ENCODE measurements around the gene OLFM1. TPM values are rescaled to one million over a fixed set of nuclear protein-coding genes. Genes with fewer than 3 reads are reported as not detected.
A peak's percentile ranks its signal among the peaks of the same experiment; 100 is the strongest.

Gene OLFM1
- total RNA-seq, 4 donors from 2014 or later, result 13.5 to 32.8 (median 25.6) TPM

DNA sequence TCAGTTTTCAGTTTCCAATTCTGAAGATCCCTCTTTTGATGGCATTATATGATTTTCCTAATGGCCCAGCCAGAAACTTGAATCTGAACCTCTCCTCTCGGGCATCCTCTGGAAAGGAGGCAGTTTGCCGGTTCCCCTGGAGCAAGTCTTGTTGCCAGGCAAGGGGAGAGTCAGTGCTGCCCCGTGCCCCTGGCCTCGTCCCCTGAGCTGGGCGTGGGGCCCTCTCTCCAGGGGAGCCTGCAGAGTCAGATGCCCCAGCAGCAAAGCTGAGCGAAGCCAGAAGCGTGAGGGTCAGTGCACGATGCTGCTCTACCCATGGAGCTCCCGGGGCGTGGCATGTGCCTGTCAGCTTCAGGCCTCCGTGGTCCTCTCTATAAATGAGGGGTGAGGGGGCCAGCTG lies 14.0 kb downstream of the OLFM1 start:
- no peak overlapping the region for H3K4me3 ChIP-seq

DNA sequence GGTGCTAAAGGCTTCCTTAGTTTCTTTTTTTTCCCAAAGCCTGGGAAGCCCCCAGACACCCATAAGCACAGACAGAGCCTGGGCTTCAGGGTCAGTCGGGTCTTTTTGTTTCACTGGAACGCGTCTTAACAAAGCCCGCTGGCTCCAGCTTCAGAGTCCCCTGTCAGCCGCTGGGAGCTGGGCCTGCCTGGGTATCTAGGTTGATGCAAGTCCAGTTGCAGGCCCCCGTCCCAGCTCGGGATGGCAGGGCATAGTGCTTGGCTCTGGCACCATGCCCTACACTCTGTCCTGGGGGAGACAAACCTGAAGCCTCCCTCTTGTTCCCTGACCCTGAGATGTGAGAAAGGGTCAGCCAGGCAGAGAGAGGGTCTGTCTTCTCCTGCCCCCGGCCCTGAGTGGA lies 14.5 kb downstream of the OLFM1 start:
- ATAC-seq, result no peak
- TF ChIP-seq EP300 (IDR thresholded peaks at IDR 0.05) (no peak), POLR2A (IDR thresholded peaks at IDR 0.05) (no peak), POLR2AphosphoS5 (IDR thresholded peaks at IDR 0.05) (no peak)
- TF ChIP-seq, protein P1, sequence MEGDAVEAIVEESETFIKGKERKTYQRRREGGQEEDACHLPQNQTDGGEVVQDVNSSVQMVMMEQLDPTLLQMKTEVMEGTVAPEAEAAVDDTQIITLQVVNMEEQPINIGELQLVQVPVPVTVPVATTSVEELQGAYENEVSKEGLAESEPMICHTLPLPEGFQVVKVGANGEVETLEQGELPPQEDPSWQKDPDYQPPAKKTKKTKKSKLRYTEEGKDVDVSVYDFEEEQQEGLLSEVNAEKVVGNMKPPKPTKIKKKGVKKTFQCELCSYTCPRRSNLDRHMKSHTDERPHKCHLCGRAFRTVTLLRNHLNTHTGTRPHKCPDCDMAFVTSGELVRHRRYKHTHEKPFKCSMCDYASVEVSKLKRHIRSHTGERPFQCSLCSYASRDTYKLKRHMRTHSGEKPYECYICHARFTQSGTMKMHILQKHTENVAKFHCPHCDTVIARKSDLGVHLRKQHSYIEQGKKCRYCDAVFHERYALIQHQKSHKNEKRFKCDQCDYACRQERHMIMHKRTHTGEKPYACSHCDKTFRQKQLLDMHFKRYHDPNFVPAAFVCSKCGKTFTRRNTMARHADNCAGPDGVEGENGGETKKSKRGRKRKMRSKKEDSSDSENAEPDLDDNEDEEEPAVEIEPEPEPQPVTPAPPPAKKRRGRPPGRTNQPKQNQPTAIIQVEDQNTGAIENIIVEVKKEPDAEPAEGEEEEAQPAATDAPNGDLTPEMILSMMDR (IDR thresholded peaks at IDR 0.05), result no peak
- Histone ChIP-seq H3K27ac (no peak overlapping the region), H3K9me3 (no peaks in the 10 kb centered on the region), H3K36me3 (peaks cover 0 to 40% of the 10 kb centered on the region in 2 donors), H3K4me3 (no peak overlapping the region), H3K4me1 (peaks cover 0 to 48% (median 12%) of the 10 kb centered on the region in 3 donors), H3K27me3 (peaks cover 19% of the 10 kb centered on the region)
- 93% methylated on average over 5 of the region's 8 CpGs; no CpG with 5 or more reads in 1 of the 2 donors for WGBS, 2 donors (ENCODE audit: low coverage in 1 of 2)

More for the DNA sequence above, 14.0 kb downstream of the OLFM1 start:
- no peak for ATAC-seq
- WGBS, 2 donors (ENCODE audit: low coverage in 1 of 2), result no CpG with 5 or more reads among the region's 11 CpGs
- Histone ChIP-seq H3K36me3 (peaks cover 0 to 43% of the 10 kb centered on the region in 2 donors), H3K4me1 (peaks cover 0 to 46% (median 12%) of the 10 kb centered on the region in 3 donors), H3K27me3 (peaks cover 14% of the 10 kb centered on the region), H3K9me3 (no peaks in the 10 kb centered on the region), H3K27ac (no peak overlapping the region)
- TF ChIP-seq POLR2AphosphoS5 (IDR thresholded peaks at IDR 0.05) (no peak), POLR2A (IDR thresholded peaks at IDR 0.05) (no peak), EP300 (IDR thresholded peaks at IDR 0.05) (no peak)
- TF ChIP-seq, protein P1 (IDR thresholded peaks at IDR 0.05), result no peak

DNA sequence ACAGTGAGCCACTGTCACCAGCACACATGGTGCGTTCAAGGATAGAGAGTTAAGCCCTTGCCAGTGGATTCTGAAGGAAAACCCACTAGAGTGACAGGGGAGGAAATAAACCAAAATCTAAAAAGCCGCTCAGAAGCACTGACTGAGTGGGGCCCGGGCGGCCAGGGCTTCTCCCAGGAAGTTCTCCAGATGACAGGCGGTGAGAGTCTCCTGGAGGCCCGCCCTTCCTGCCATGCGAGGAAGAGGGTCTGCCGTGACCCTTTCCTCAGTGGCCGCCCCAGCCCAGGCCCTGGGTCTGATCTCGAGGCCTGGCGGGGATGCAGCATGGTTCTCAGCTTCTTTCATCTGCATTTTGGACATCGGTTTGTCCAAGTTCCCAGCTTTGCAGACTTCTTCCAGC lies 14.9 kb downstream of the OLFM1 start:
- peaks cover 0 to 48% (median 12%) of the 10 kb centered on the region in 3 donors for H3K4me1 ChIP-seq
- no peaks in the 10 kb centered on the region for H3K9me3 ChIP-seq
- no peak overlapping the region for H3K4me3 ChIP-seq
- TF ChIP-seq, protein P1 (IDR thresholded peaks at IDR 0.05), result no peak
- TF ChIP-seq POLR2A (IDR thresholded peaks at IDR 0.05), result no peak
- no peak for TF ChIP-seq EP300 (IDR thresholded peaks at IDR 0.05)
- no peak for TF ChIP-seq POLR2AphosphoS5 (IDR thresholded peaks at IDR 0.05)
- no peak for ATAC-seq
- H3K27ac ChIP-seq, result peak overlapping the region in 2 of 4 donors; percentile 5 to 58
- peaks cover 0 to 38% of the 10 kb centered on the region in 2 donors for H3K36me3 ChIP-seq
- WGBS, 2 donors (ENCODE audit: low coverage in 1 of 2), result no CpG with 5 or more reads among the region's 12 CpGs
- peaks cover 23% of the 10 kb centered on the region for H3K27me3 ChIP-seq

DNA sequence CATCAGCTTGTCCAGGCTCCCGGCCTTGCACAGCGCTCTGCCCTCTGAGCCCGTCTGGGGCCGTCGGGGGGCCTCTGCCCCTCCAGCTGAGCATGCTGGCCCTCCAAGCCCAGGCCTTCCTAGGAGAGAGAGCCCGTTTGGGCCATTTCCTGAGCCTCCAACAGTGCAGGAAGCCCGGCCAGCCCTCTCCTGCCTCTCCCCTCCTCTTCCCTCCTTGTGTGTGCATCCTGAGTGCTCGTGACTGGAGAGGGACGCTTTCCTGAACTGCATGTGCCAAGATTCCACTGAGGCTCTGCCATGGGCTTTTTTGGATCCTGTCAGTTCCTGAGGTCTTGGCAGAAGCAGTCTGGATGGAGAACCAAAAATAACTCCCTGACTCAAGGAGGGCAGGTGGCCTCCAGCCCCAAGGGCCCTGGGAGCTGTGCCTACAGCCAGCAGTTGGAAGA lies 15.6 kb downstream of the OLFM1 start:
- peak overlapping the region in 3 of 4 donors; percentile 23 to 58 (median 54) for H3K27ac ChIP-seq
- H3K27me3 ChIP-seq, result peaks cover 30% of the 10 kb centered on the region
- no peak overlapping the region for H3K4me3 ChIP-seq
- ATAC-seq, result peak; percentile 75
- no peak for TF ChIP-seq POLR2A (IDR thresholded peaks at IDR 0.05)
- TF ChIP-seq POLR2AphosphoS5 (IDR thresholded peaks at IDR 0.05), result peak; percentile 51
- H3K4me1 ChIP-seq, result peaks cover 0 to 48% (median 12%) of the 10 kb centered on the region in 3 donors
- H3K36me3 ChIP-seq, result peaks cover 0 to 38% of the 10 kb centered on the region in 2 donors
- 40 to 53% methylated on average over 3 to 4 of the region's 9 CpGs for WGBS, 2 donors (ENCODE audit: low coverage in 1 of 2)
- no peaks in the 10 kb centered on the region for H3K9me3 ChIP-seq

DNA sequence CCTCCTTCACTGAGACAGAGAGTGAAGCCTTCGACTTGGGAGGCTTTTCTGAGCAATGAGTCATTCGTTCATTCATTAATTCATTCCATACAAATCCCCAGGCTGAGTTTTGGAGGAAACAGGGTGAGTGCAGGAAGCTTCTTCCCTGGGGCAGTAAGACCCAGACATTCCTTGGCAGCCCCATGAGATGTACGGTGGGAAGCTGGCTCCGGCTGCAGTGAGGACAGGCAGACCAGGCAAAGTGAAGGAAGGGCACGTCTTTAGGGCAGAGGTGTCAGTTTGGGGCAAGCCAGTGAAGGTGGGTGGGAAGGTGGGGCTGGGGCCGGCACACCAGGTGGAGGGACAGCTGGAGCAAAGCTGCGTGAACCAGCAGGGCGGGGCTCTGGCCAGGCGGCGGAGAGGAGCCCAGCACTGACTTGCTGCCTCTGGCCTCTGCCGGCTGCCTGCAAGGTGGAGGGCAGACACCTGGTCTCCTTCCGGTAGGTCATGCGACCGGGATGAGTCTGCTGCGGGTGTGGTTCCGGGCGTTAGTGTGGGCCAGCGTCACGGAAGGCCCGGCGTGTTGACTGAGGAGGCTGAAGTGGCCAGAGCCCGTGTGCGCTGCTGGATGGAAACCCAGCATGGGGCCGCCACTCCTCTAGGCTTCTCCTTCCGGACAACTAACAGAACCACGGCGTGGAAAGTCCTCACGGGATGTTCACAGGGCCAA lies 16.6 kb downstream of the OLFM1 start:
- peaks cover 0 to 48% (median 12%) of the 10 kb centered on the region in 3 donors for H3K4me1 ChIP-seq
- WGBS, 2 donors (ENCODE audit: low coverage in 1 of 2), result 54 to 64% methylated on average over 4 to 5 of the region's 28 CpGs
- peak; percentile 15 for ATAC-seq
- no peak overlapping the region for H3K4me3 ChIP-seq
- no peaks in the 10 kb centered on the region for H3K9me3 ChIP-seq
- no peak for TF ChIP-seq POLR2A (IDR thresholded peaks at IDR 0.05)
- no peak for TF ChIP-seq EP300 (IDR thresholded peaks at IDR 0.05)
- TF ChIP-seq, protein P1 (IDR thresholded peaks at IDR 0.05), result no peak
- no peak for TF ChIP-seq POLR2AphosphoS5 (IDR thresholded peaks at IDR 0.05)
- no peak overlapping the region for H3K27ac ChIP-seq
- peaks cover 39% of the 10 kb centered on the region for H3K27me3 ChIP-seq
- peaks cover 0 to 36% of the 10 kb centered on the region in 2 donors for H3K36me3 ChIP-seq
